GM21529 (cell line): Measurements from ENCODE around the gene TSHZ1.

ENCODE experiments used
- ATAC-seq: cut with Tn5 transposase; IDR thresholded peaks from one replicate; pipeline ENCODE4 v1.9.1; 2021; ENCODE audit not compliant: unreplicated experiment

The TSHZ1 gene

GRCh38 chr18:75206452-75207309 lies 3.9 kb upstream of the TSHZ1 start:
- ATAC-seq: no peak

DNA sequence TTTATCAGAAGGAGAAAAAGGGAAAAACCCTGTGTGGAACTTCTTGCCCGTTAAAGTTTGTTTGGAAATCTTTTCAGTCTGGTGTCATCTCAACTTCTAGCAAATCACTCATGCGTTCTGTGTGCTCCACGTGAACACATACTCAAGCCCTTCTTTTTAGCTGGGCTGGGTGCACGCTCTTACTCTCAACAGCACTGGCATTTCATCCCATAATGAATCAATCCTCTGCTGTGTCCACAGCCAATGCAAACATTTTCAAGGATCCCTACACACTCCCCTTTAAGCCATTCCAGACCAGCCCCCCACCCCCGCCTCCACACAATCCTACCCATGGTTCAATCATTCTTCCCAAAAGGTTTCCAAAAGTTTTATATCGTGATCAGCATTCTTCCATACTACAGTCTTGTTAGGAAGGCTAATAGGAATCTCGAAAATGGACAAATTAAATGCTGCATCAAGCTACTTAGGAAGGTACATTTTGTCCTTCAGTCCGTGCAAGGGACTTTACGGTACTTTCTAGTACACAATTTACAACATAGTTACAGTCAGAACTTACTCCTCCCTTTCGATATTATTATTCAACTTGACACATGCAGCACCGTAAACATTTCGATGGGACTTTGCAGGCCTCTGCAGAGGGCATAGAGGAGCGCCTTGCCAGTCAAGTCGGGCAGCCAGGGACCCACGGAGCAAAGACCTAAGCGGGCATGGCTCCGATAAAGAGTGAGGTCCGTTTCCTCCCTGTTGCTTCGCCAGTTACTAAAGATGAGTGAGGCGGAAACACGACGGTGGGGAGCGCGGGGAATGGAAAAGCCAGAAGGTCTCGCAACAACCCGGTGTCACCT lies 3.1 kb upstream of the TSHZ1 start:
- ATAC-seq: peak; percentile 4

DNA sequence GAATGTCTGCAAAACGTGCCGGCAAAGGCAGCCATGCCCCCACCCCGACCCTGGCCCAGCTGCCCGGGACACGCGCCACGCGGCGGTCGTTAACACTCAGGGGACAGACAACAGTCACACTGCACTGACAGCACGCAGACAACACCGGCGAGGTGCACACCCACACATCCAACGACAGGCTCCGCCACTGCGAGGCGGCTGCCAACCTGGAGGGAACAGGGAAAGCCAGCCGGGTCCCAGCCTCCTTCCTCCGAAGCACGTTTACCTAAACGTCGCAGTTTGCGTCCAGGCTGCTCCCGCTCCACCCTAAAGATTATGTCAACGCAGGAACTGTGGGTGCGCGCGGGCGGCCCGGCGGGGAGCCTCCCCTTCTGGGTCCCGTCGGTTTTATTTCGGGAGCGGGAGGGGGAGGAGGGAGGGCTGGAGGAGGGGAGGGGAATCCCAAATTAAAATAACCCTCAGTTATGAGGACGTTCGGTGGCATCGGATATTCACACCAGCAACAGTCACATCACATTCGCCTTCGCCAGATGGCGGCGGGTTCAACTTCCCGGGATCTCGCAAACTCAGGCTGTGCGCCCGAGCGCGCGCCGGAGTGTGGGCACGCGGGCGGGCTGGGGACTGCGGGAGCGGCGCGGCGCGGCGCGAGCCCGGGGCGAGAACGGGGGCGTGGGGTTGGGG lies 2.3 kb upstream of the TSHZ1 start:
- ATAC-seq: peak; percentile 10

DNA sequence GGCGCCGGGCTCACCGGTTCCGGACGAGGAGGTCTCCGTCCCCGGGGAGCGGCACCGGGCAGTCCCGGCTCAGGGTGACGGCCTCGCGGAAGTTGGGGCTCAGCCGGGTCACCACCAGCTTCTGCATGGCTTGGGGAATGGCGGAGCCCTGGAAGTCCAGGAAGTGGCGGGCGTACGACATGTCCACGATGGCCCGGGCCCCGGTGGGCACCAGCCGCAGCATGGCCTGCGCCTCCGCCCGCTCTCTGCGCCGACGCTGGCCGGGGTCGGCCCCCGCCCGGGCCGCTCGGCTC lies 1.8 kb upstream of the TSHZ1 start:
- peak; percentile 16 for ATAC-seq

GRCh38 chr18:75209129-75209950 lies 1.3 kb upstream of the TSHZ1 start, which contains the start of gene PTGR3:
Gene PTGR3, minus strand, starts transcription at chr18:75209139. Its CDS starts 81 bp downstream, at chr18:75209058.
- ATAC-seq: peak; percentile 46

GRCh38 chr18:75209951-75210258 lies 692 bp upstream of the TSHZ1 start:
- no peak for ATAC-seq

GRCh38 chr18:75211002-75211621 lies 515 bp downstream of the TSHZ1 start:
- ATAC-seq: no peak

- no peak for ATAC-seq
Measured at GRCh38 chr18:75211626-75211952, 992 bp downstream of the TSHZ1 start.

GRCh38 chr18:75211953-75212750 lies 1.6 kb downstream of the TSHZ1 start:
- no peak for ATAC-seq

DNA sequence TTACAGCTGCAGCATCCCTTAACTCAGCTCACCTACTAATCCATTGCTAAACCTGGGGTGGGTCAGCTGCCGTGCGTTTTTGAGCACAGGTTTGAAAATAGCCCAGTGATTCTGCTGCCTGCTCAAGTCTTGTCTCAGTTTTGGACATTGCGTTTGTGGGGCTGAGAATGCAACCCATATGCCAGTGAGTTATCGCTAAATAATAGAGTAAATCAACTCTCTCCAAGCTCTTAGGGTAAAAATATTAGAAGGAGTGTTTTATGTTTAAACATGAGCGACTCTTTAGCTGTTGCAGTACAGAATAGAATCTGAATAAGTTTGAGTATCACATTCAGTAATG lies 2.1 kb downstream of the TSHZ1 start:
- ATAC-seq: no peak

DNA sequence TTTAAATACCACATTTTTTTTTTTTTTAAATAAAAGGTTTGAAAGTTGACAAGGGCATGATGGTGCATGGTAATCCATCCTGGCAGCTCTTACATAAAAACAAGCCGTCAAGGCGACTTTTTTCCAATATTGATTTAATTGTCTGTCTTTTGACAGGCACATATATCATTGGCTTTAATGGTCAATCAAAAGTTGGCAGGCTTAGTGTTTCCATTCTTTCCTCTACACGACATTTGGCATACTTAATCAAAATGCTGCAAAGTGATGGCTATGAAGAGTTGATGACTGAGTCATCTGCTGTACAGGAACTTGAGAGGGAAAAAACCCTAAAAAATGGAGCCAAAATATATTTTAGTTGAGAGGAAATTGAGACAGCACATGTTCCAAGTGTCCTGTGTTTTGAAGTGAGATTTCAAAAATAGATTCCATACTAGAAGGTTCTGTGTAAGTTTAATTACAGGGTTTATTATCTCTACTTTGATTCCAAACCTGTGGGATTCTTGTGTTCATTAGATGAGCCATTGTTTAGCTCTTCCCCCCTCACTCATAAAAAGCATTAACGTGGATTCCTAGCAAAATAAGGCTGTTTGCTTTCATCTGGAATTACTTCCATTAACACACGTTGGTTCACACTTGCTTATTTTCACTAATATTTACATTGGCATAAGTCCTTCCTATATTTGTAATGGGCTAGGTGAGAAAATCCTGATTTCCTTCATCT lies 3.2 kb downstream of the TSHZ1 start:
- no peak for ATAC-seq

DNA sequence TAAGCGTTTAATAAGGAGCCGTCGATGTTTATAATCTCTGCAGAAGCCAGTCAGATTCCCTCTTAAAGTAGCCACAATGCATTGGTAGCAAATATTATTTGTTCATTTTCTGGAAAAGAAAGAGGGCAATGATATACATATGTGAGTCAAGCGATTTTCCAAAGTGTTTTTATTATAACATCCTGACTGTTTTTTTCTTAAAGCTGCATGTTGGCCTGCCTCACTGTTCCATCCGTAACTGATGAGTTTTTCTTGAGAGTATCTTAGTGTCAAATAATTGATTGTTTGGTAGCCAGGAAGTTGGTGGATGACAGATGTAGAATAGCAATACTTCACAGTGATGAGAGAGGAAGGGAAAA lies 3.7 kb downstream of the TSHZ1 start:
- no peak for ATAC-seq

DNA sequence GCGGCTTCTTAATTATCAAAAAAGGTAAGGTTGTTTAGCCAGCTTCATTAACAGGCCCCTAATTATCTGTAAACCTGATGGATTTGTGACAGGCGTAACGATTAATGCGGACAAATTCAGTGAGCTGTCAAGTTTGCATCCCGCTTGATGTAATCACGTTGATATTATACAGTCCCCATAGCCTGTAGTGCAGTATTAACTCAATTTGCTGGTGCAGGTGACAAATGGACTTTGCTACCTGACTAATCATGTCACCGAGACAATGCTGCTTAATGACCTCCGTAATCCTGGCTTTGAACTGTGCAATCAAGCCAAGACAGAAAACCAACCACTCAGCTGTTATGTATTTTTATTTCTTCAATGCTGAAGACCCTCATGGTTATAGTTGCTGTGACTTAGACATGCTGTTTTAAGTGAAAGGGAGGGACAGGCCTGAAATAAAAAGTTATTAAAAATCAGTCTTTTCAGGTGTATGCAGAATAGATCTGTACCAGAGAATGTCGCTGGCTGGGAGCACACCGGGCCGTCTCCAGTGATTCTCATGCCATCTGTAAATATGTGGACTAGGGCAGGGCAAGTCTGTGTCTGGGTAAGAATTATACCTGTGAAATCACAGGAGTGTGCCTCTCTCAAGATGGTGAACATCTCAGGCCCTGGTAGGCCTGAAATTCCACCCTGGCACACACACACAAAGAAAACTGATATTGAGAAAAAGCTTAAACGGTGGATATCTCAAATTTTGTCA lies 4.3 kb downstream of the TSHZ1 start:
- ATAC-seq: no peak

- ATAC-seq: no peak
Measured at GRCh38 chr18:75215663-75216062, 5.1 kb downstream of the TSHZ1 start.

DNA sequence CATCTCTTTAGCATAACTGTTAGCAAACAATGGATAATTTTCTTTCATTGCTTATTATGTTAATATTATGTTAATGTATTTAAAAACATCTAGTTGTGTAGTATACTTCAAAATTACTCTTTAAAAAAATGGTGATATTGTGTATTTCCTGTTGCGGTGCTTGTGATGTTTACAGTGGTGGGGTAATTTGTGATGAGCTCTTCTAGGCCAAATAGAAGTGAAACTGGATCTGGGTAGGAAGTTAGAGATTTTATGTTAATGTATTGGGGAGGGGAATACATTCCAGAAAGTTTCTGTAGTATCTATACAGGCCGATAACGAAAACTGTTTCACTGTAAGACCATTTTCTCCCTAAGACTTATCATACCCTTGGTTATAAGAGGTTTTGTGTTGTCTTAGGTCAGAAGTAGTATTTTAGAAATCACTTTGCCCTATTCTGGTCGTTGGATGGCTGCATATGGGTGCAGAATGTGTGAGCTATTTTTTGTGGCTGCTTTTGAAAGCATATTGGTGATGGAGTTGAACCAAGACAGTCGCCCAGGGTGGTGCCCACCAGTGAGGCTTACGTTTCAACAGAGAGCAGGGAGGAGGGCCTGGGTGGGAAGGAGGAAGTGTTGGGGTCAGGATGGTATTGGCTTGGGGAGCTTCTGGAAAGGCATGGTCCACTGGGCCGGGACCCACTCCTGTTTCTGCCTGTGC lies 5.8 kb downstream of the TSHZ1 start:
- ATAC-seq: no peak

- ATAC-seq: no peak
Measured at GRCh38 chr18:75216911-75217689, 6.5 kb downstream of the TSHZ1 start.
